KOPT-K1 (cell line): ENCODE measurements around the gene OARD1.
"Not testable (repeated sequence)": the region's sequence is repeated elsewhere in the genome, so short reads cannot be mapped to it uniquely, and the experiment has no call there.

Source experiments
- H3K27ac ChIP-seq: fragments of 200-600 bp; sonication (generic); 2 replicates; pipeline ENCODE4 v1.5.1; 2016; ENCODE audit warnings: antibody characterized with exemption, mild to moderate bottlenecking, low read depth, low read length; ENCODE audit not compliant: poor library complexity, severe bottlenecking
- H3K36me3 ChIP-seq: fragments of 200-600 bp; sonication (generic); 2 replicates; pipeline ENCODE4 v1.5.1; 2017; ENCODE audit warnings: antibody characterized with exemption, mild to moderate bottlenecking, low read length, moderate library complexity; ENCODE audit not compliant: insufficient read depth
- H3K9me3 ChIP-seq: fragments of 200-600 bp; sonication (generic); 2 replicates; pipeline ENCODE4 v1.5.1; 2017; ENCODE audit warnings: antibody characterized with exemption, low read length, mild to moderate bottlenecking; ENCODE audit not compliant: insufficient read depth, poor library complexity, severe bottlenecking

Gene OARD1, protein sequence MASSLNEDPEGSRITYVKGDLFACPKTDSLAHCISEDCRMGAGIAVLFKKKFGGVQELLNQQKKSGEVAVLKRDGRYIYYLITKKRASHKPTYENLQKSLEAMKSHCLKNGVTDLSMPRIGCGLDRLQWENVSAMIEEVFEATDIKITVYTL

DNA sequence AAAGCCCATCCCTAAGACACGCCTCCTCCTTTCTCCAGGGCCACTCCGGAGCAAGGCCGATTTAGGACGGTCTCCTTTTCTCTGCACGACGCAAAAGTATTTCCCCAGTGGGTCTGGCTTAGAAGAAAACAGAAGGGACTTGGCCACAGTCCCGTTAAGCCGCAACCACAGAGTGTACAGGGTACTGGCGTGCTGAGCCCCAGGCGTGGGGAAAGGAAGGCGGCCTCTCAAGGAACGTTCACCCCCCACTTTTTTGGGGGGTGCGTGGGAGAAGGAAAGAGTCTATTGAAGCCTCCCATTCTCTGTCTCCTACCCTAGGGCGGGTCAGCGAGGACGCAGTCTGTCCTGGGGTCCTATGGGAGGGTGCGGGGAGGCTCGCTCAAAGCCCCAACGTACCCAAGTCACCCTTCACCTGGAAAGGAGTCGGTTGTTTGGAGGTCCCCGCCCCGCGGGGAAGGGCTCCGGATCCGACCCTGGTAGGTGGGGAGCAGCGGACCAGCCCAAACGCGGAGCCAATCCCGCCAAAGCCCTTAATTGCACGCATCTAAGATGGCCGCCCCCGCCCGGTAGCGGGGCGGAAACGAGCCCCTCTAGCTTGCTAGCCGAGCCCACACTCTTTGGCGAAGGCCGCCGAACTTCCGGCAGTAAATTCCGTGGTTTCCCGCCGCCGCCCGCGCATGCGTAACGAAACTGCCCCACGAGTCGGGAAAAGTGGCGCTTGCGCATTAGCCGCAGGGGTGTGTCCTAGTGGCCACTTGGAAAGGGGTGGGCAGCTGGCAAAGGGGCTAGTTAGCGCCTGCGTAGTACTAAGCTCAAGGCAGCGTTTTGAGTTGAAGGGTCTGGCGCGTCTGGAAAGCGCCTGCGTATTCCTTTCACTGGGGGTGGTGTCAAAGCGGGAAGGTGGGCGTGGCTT lies at the start of gene OARD1:
TSS of gene OARD1 (minus strand) at position 434 of the 913 bp plus-strand sequence. CDS start 722 bp downstream, outside the sequence.
- Histone ChIP-seq H3K36me3 (peaks cover 57% of the 10 kb centered on the region), H3K27ac (peak within 1 kb of the TSS; percentile 94), H3K9me3 (no peaks in the 10 kb centered on the region)

DNA sequence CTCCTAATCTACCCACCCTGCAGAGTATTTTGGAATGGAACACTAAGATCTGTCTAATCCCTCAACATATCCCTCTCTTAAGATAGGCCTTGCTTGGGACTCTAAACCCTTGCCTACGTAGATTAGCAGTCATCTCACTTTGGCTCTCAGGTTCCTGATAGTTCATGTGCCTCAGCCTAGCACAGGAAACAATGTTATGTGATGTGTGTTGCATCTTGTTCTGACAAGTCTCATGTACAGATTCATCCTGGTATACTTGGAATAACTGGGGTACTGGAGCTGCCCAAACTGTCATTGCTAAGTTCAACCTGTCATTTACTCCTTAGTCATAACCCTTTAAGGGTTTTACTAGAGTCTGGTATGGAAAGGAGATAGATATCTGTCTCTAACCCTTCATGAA lies 47.9 kb upstream of the OARD1 start:
- Histone ChIP-seq H3K27ac (no peak overlapping the region), H3K36me3 (no peaks in the 10 kb centered on the region), H3K9me3 (no peaks in the 10 kb centered on the region)

DNA sequence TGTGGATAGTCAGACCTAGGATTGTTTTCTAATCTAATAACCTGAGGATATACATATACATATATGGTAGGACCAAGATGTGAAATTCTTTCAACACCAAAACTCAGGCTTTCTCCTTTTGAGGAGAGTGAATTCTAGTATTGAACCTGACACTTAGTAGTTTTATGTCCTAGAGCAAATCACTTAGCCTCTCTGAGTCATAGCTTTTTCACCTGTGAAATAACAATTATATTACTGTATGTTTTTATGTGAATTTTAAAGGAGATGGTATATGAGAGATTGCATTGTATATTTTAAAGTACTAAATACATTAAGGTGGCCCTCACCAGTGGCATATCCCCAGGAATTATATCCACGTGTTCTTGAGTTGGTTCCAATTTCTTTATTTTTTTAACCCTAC lies 47.4 kb upstream of the OARD1 start:
- no peaks in the 10 kb centered on the region for H3K9me3 ChIP-seq
- no peaks in the 10 kb centered on the region for H3K36me3 ChIP-seq
- H3K27ac ChIP-seq: no peak overlapping the region

DNA sequence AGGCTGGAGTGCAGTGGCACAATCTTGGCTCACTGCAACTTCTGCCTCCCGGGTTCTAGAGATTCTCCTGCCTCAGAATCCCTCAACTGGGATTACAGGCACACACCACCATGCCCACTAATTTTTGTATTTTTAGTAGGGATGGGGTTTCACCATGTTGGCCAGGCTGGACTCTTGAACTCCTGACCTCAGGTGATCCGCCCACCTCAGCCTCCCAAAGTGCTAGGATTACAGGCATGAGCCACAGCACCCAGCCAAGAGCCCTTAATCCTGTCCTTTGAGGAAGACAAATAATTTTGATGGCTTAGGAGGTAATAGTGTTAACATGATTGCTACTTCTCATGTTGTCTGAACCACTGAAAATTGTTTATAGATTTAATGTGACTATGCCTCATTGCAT lies 42.9 kb upstream of the OARD1 start:
- not testable (repeated sequence) for H3K9me3 ChIP-seq, H3K27ac ChIP-seq, H3K36me3 ChIP-seq

DNA sequence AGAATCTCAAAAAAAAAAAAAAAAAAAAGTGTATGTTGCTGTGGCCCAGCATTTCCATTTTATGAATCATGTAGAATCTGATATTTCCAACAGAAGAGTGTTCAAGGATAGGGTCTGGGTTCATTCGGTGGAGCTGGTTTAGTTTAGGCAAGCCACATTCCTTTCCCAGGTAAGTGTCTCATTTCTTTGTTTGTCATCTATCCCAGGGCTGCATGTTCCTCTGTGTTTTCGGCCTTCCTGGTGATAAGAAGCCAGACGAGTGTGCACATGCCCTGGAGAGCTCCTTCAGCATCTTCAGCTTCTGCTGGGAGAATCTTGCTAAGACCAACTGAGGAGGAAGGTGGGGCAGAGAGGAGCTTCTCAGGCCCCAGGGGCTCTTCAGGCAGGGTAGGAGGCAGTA lies 38.9 kb upstream of the OARD1 start:
- Histone ChIP-seq H3K9me3 (no peaks in the 10 kb centered on the region), H3K36me3 (no peaks in the 10 kb centered on the region), H3K27ac (no peak overlapping the region)

DNA sequence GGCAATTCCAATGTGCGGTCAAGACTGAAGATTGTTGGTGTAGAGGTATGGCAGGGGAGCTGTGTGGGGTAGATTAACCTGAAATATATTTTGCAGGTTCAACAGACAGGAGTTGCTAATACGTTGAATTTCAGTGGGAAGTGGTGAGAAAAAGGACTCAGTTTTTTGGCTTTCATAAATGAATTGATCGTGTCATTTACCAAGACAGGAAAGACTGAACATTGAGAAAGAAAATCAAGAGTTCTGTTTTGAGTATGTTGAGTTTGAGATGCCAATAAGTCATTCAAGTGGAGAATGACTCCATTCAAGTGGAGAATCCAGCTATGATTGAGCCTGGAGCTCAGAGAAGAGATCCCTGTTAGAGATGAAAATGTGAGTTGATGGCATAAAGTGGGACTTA lies 31.7 kb upstream of the OARD1 start:
- no peaks in the 10 kb centered on the region for H3K9me3 ChIP-seq
- peaks cover 37% of the 10 kb centered on the region for H3K36me3 ChIP-seq
- H3K27ac ChIP-seq: no peak overlapping the region

DNA sequence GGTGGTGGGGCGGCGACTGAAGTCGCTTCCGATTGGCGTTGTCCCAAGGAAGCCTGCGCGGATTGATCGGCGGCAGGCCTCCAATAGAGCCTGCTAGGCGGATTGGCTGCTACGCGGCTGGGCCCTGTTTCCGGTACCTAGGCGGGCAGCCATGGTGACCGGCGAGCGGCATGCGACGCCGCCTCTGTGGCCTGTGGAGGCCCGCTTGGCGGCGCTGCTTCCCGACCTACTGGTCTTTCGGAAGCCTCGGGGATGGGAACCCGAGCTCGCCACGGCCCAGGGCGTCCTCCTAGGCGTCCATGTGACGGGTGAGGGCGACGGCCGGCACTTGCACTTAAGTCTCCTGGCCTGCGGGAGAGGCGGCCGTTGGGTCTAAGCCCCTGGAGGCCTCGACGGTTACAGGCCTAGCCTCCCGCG lies 28.7 kb upstream of the OARD1 start:
- Histone ChIP-seq H3K9me3 (no peaks in the 10 kb centered on the region), H3K36me3 (peaks cover 67% of the 10 kb centered on the region), H3K27ac (no peak overlapping the region)

DNA sequence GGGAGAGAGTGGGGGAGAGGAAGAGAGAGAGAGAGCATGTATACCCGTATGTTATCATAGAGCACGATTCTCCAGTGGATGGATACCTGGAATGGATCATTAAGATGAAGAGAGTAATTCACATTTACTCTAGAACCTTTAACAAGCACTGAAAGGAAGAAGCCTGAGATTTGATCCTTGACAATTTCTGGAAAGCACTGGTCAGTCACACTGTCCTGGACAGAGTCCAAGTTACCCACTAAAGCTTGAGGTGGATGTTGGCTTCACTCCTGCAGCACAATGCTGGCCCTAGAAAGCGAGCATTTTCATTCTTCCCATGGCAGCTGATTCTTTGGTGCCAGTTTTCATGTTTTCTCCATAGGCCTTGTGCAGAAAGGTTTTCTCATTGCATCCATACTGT lies 26.2 kb upstream of the OARD1 start:
- no peak overlapping the region for H3K27ac ChIP-seq
- no peaks in the 10 kb centered on the region for H3K9me3 ChIP-seq
- peaks cover 92% of the 10 kb centered on the region for H3K36me3 ChIP-seq

DNA sequence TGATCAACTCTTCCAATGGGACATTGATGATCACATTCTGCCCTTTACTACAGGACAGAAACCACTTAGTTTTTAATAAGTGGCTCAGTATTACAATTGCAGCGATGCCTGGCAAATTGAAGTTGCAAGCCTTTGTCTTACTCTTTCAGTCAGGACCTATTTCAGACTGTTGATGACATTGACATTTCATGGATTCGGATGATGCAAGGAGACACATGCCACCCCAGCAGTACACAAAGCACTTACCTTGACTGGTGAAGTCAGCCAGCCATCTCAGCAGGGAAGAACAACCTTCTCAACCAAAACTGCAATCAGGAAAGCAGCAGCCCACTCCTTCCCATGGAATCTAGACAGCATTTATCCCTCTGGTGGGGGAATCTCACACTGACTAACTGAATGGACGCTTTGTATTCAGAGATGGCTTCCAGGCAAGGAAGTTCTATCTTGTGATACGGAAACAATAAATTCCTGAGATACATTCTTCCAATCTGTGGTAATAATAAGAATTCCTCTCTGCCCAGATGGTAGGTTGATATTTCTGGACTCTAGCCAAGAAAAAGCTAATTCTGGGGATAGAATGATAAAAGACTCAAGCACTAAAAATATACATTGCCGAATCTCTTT lies 25.4 kb upstream of the OARD1 start:
- Histone ChIP-seq H3K27ac (no peak overlapping the region), H3K36me3 (peaks cover 98% of the 10 kb centered on the region), H3K9me3 (no peaks in the 10 kb centered on the region)

DNA sequence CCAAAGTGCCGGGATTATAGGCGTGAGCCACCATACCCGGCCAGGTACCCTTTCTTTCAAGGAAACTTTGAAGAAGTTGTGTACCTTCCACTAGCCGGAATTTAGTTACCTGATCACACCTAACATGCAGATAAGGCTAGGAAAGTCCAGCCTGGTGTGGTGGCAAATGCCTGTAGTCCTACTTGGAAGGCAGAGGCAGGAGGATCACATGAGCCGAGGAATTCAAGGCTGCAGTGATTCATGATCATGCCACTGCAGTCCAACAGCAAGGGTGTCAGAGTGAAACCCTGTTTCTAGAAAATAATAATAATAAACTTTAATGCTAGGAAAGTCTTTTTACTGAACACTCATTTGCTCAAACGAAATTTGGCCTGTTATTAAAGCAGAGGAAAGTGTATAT lies 21.6 kb upstream of the OARD1 start:
- H3K9me3 ChIP-seq: no peaks in the 10 kb centered on the region
- H3K36me3 ChIP-seq: peaks cover 100% of the 10 kb centered on the region
- no peak overlapping the region for H3K27ac ChIP-seq

DNA sequence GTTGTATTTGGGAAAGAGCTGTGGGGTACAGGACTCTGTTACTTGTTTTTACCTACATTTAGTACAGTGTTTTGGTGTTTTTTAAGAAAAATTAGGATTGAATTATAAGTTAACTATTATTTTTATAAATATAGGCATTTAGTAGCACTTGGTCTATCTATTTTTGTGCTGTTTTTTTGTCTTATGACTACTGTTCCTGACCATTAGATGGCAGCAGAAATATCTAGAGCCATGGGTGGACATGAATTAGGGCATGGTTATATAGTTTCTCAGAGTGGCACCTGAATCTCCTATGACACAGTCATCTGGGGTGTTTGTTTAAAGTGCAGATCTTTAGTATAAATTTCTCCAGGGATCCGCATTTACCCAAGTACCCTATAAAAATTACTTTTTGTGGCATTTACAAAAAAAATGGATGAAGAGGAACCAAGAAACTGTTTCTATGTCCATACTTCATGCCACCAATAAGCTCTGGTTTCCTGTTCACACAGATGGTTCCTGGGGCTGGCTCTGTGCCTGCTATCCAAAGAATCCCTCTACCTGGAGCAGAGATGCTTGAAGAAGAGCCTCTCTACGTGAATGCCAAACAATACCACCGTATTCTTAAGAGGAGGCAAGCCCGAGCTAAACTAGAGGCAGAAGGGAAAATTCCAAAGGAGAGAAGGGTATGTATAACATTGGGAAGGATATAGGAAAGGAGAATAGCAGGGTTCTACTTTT lies 20.4 kb upstream of the OARD1 start:
- Histone ChIP-seq H3K9me3 (no peaks in the 10 kb centered on the region), H3K27ac (no peak overlapping the region), H3K36me3 (peaks cover 100% of the 10 kb centered on the region)

DNA sequence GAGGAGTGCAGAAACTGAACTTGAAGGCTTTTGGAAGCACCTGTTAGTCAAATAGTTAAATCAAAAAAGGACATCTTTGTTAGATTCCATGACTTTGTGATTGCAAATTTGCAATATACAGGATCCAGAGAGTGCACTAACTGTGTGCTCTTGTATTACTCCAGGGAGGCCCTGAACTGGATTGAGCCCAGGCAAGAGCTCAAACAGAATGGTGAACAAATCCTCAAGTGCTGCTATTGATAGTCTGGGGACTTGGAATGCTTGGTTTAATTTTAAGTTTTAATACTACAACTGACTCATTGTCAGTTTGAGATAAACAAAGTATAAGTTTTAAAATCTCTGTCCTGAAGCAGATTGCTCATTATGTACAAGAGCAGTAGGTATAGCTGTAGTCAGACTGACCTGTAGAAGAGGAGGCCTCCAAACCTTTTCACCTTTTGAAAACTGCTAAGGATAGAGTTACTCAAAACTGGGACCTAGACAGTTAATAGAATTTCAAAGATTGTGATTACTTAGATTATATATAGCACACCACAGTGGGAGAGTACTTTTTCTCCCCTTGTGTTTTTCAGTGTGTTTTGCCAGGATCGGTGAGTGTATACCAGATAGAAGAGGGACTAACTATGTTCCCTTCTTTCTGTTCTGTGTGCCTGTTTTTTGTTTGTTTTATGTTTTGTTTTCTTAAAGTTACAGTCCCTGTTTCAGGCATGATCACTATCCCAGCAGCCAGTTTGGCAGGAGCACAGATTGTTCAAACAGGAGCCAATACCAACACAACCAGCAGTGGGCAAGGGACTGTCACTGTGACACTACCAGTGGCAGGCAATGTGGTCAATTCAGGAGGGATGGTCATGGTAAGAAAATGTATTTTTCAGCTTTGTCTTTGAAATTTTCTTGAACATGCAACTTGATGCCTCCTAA lies 18.9 kb upstream of the OARD1 start:
- Histone ChIP-seq H3K27ac (no peak overlapping the region), H3K36me3 (peaks cover 100% of the 10 kb centered on the region), H3K9me3 (no peaks in the 10 kb centered on the region)

DNA sequence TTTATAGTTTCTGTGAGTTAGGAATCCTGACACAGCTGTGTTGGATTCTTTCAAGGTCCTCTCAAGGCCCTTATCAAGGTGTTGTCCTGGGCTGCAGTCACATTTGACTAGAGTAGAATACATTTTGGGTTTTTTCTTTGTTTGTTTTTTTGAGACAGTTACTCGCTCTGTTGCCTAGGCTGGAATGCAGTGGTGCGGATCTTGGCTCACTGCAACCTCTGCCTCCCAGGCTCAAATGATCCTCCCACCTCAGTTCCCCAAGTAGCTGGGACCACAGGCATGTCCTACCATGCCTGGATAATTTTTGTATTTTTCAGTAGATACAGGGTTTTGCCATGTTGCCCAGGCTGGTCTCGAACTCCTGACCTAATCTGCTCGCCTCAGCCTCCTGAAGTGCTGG lies 16.3 kb upstream of the OARD1 start:
- H3K27ac ChIP-seq: no peak overlapping the region
- H3K9me3 ChIP-seq: no peaks in the 10 kb centered on the region
- peaks cover 100% of the 10 kb centered on the region for H3K36me3 ChIP-seq

DNA sequence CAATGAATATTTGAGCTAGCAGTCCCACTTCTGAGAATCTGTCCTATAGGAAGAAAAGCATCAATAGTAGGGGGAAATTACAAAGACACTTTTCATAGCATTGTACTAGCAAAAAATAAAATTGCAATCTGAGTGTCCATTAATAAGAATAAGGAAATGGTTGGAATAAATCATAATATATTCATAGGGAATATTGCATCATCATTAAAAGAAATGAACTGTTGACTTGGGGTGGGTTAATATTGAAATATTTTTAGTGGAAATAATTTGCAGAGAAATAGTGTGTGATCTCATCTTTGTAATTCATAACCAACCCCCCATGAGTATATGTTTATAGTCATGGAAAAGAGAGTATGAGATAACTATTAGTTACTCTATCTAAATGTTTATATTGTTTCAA lies 13.0 kb upstream of the OARD1 start:
- Histone ChIP-seq H3K27ac (no peak overlapping the region), H3K9me3 (no peaks in the 10 kb centered on the region), H3K36me3 (peaks cover 100% of the 10 kb centered on the region)
